ENCODE data around the gene SLC22A16.

- no peak for TF ChIP-seq CTCF (conservative IDR thresholded peaks at IDR 0.05 in 1 of 2, IDR thresholded peaks at IDR 0.05 in 1 of 2; ENCODE audit: low read depth in 1 of 2, low read length in 2 of 2)
- no peak for TF ChIP-seq EZH2 (IDR thresholded peaks at IDR 0.05; ENCODE audit: low read length, missing control alignments)
Observed at GRCh38 chr6:110421749-110422443, 54.5 kb downstream of the SLC22A16 start.

All from fibroblast of lung (primary cell).